GM19035 (cell line): ENCODE data around the gene ZNF500.

Experiments
- ATAC-seq: cut with Tn5 transposase; IDR thresholded peaks from one replicate; pipeline ENCODE4 v1.9.1; 2021; ENCODE audit not compliant: unreplicated experiment

The ZNF500 gene

DNA sequence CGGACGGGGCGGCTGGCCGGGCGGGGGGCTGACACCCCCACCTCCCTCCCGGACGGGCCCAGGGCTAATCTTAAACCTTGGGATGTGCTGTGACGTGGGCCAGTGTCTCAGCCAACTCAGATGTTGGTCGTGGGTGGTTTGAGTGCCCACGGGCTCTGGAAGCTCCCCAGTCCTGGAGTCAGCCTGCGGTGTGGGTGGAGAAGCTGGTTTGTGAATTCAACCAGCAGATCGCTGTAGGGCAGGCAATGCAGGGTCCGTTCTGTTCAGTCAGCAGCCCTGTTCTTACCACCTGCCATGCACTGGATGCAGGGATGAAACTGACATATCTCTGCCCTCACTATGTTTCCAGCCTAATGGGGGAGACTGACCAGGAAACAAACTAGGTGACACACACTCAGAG, 8.0 kb upstream of the ZNF500 start:
- ATAC-seq = no peak

DNA sequence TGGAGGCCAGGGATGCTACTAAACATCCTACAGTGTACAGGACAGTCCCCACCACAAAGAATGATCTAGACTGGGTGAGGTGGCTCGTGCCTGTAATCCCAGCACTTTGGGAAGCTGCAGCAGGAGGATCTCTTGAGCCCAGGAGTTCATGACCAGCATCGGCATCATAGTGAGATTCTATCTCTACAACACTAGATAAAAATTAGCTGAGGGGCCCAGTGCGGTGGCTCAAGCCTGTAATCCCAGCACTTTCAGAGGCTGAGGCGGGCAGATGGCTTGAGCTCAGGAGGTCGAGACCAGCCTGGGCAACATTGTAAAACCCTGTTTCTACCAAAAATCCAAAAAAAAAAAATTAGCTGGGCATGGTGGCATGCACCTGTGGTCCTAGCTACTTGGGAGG, 5.4 kb upstream of the ZNF500 start:
- no peak for ATAC-seq

DNA sequence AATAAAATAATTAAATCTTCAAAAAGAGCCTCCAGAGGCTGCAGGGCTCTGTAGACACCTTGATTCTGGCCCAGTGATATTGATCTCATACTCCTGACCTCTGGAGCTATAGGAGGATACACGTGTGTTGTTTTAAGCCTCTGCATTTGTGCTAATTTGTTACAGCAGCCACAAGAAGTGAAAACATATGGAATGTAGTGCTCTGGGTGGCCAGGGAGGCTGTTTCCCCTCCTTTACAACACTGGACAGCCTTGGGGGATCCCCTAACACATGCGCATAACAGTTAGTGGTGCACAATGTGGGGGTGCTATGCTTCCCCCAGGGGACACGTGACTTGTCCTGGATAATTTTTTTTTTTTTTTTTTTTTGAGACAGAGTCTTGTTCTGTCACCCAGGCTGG, 4.7 kb upstream of the ZNF500 start:
- ATAC-seq = no peak

DNA sequence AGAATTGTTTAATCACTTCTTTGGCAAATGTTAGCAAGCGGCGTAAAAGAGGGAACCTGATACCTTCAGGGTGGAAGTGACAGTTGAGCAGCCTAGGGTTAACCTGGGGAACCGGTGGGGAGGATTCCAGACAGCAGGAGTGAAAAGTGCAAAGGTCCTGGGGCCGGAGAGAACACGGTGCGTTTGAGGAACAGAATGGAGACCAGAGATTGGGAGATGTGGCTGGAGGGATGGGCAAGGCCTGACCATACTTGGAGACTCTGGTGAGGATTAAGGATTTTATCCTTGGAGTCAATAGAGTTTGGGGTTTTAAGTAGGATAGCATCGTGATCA, 2.3 kb upstream of the ZNF500 start:
- ATAC-seq = no peak

DNA sequence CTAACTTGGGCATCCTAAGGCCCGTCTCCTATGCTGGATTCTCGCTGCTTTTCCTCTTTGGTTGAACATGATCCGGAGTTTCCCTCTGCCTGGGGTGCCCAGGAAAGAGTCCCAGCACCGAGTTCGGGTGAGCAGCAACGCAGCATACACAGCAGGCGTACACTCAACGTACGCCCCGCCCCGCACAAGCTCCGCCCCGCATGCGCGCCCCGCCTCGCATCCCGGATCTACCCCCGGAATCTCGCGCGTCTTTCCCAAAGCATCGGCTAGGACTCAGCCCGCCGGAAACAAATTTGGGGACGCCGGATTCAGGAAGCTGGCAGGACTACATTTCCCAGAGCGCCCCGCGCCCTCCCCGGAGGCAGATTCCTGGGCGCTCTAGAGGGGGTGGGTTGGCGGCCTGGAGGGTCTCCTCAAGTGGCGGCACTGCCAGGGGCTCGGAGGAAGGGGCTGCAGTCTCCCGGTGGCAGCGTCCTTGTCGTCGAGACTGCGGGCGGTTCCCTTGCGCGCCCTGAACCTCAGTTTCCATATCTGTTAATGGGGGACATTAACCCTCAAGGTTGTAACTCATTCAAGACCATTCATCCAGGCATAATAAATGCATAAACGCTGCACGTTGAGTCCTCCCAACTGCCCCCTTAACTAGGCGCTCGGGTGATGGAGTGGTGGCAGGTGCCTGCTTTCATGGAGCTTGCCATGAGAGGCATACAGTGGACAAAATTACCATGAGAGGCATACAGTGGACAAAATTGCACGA, 1.8 kb upstream of the ZNF500 start:
- ATAC-seq = peak; percentile 57

DNA sequence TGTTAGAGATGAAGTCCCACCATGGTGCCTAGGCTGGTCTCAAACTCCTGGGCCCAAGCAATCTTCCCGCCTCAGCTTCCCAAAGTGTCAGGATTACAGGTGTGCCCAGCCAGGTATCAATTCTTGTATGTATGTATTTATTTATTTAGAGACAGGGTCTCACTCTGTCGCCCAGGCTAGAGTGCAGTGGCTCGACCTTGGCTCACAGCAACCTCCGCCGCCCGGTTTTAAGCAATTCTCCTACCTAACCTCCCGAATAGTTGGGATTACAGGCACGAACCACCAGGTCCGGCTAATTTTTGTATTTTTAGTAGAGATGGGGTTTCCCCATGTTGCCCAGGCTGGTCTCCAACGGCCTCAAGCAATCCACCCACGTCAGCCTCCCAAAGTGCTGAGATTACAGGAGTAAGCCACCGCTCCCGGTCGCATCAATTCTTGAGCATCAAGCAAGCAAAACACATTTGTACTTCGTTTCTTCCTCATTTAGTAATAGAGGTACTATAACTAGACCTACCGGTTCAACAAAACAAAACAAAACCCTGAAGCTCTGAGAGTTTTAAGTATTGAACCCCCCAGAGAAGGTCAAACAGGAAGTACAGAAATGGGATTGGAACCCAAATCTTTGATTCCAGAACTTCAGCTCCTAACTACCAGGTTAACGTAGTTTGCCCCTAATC, 1.0 kb upstream of the ZNF500 start:
- ATAC-seq = peak; percentile 6

DNA sequence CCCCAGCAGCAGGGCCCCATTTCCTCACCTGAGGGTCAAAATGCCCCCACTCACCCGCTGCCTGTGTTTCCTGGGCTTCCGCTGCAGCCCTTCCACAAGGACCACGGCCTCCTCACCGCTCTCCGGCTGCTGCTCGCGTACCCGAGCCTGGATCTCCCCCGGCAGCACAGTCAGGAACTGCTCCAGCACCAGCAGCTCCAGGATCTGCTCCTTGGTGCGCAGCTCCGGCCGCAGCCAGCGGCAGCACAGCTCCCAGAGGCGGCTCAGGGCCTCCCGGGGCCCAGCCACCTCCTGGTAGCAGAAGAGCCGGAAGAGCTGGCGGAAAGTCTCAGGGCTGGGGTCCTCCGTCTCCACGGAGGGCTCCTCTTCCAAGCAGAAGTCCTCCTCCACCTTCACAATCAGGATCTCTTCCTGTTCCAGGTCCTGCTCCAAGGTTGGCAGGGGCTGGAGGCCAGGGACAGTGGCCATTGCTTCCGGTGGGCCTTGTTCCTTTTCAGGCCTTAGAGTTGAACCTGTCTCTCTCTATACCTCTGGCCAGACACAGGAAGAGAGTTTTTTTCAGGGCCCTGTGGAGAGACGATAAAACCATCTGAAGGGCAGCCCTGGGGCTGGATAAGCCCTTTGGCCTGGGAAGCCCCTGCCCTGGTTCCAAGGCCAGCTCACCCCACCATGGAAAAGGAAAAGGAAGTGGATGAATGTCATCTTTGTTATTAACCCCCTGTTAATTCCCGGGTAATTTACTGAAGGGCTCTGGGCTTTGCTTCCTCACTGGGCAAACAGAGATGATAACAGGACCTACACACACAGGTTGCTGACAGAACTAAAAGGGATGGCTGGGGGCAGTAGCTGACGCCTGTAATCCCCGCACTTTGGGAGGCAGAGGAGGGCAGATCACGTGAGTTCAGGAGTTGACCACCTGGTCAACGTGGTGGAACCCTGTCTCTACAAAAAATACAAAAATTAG, 1.2 kb downstream of the ZNF500 start:
- ATAC-seq = no peak

DNA sequence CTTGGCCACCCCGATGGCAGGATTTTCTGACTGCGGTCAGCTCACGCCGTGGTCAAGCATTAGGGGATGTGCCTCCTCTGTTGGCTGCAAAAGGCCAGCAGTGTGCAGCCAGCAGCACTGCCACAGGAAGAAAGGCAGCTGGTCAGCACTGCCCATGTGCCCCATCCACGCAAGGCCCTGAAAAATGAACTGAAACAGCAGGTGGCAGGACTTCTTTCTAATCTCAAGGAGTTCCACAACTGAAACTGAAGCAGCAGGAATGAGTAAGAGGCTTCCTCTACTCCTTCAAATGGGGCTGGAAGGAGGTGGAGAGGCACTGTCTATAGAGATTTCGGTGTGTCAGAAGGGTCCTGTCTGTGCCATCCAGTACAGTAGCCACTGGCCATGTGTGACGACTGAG, 3.2 kb downstream of the ZNF500 start:
- ATAC-seq = no peak

DNA sequence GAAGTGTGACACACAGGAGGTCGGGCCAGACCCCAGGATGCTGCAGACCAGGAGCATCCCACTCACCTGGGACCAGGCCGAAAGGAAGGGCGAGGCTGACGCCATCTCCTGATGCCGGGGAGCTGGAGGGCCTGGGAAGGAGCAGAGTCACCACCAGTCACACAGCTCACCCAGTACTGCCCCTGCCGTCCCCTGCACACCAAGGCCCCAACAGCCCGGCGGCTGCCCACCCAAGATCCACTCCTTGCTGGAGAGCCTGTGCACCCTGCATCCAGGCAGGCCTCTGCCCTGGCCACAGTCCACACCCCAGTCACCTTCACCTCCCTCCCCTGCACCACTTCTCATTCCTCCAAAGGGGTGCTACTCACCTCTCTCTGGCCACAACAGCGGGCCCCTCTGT, 4.8 kb downstream of the ZNF500 start:
- ATAC-seq = no peak

DNA sequence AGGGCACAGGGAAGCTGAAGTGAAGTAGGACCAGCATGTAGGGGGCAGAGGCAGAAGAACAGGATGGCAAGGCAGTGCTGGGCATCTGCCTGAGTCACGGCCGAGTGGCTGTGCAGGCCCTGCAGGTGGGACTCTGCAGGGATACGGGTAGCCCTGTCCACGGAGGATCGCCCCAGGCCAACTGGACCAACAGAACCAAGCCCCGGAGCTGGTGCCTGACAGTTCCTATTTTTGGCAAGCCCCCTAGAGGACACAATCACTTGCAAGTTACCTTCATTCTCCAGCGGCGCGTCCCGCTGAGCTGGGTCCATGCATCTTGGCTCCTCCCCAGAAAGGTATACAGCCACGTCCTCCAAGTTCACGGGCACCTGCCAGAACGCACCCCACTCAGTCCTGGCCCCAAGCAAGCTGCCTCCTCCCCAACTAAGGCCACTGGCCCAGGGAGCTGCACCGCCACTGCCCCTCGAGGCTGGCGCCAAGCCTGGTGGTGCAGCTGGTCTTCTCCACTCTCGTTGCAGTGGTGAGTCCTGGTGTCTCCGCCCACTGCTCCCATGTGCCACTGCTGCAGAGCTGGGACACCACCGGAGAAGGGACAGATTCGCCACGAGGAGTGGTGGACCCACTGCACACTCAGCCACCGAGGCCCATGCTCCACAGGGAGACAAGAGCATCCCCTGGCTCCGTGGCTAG, 6.6 kb downstream of the ZNF500 start:
- ATAC-seq = no peak

DNA sequence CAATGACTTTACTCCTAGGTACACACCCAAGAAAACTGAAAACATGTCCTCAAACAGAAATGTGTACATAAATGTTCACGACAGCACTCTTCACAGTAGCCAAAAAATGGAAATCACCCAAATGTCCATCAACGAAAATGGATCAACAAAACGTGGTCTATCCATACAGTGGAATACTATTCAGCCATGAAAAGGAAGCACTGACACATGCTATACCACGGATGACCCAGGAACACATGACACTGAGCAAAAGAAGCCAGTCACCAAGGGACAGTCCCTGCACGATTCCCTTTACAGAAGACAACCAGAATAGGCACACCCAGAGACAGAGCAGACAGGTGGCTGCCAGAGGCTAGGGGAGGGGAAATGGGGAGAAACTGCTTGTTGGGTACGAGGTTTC, 11.3 kb downstream of the ZNF500 start:
- no peak for ATAC-seq

DNA sequence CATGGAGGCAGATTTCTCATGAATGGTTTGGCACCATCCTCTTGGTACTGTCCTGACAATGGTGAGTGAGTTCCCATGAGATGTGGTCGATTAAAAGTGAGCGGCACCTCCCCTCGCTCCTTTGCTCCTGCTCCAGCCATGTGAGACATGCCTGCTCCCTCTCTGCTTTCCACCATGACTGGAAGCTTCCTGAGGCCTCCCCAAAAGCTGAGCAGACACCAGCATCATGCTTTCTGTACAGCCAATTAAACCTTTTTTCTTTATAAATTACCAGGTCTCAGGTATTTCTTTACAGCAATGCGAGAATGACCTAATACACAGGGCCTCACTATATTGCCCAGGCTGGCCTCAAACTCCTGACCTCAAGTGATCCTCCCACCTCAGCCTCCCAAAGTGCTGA, 12.1 kb downstream of the ZNF500 start:
- no peak for ATAC-seq

DNA sequence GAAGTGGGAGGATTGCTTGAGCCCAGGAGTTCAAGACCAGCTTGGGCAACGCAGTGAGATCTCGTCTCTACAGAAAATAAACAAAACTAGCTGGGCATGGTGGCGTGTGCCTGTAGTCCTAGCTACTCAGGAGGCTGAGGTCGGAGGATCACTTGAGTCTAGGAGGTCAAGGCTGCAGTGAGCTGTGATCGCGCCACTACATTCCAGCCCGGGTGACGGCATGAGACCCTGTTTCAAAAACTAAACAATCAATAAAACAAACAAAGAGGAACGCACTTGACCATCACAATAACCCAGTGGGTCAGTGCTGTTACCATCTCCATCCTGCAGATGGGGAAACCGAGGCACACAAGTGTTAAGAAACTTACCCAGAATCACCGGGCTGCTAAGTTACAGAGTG, 13.7 kb downstream of the ZNF500 start:
- ATAC-seq = no peak

DNA sequence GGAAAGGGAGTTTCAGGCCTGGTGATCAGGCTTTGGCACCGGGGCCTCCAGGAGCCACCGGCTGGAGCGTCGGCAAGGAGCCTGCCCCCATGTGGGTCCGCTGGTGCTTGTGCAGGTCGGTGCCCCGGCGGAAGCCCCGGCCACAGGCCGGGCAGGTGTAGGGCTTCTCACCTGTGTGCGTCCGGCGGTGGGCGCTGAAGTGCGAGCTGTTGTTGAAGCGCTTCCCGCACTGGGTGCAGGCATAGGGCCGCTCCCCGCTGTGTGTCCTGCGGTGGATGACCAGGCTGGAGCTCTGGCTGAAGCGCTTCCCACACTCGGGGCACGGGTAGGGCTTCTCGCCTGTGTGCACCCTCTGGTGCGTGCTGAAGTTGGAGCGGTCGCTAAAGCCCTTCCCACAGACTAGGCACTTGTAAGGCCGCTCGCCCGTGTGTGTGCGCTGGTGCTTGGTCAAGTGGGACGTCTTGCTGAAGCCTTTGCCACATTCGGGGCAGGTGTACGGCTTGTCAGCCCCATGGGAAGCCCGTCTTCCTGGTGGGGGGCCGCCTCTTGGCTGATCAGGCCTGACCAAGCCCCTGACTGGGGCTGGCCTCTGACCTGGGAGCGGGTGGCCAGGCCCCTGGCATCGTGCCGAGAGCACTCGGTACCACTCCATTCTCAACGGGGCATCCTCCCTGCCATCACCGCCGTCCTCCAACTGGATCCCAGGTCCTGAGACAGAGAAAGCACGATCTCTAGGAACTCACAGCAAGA, 14.4 kb downstream of the ZNF500 start:
- ATAC-seq = no peak

DNA sequence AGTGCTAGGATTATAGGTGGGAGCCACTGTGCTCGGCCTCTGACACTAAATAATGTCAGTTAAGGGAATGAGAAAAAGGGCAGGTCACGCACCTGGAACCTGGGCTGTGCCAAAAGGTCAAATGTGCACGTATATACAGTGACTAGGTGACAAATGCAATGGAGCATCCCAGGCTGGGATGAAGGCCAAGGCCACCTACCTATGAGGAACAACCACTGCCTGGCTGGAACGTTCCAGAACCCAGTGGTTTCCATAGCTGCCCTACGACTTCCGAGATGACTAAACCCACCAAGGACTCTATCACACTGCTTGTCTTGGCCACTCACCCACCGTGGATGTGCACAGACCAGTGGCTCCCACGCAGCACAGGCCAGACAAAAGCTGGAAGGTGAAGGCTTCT, 16.1 kb downstream of the ZNF500 start:
- ATAC-seq = no peak

DNA sequence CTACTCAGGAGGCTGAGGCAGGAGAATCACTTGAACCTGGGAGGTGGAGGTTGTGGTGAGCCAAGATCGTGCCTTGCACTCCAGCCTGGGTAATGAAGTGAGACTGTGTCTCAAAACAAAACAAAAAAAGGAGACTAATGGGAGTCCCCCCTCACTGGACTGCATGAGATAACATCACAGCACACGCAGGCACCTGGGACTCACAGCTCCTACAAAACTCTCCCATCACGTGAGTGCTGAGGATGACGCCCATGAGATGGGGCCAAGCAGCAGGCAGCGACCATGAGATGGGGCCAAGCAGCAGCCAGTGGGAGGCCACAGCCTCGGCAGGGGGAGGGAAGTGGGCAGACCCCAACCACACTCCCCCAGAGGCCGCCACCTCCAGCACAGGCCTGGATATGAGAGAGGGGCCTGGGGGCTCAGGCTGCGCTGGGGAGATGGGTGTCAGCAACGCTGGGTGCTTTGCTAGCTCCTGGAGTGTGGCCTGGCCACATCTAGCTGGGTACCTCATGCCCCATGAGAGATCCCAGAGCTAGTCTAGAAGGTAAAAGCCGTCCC, 17.2 kb downstream of the ZNF500 start:
- ATAC-seq = no peak

DNA sequence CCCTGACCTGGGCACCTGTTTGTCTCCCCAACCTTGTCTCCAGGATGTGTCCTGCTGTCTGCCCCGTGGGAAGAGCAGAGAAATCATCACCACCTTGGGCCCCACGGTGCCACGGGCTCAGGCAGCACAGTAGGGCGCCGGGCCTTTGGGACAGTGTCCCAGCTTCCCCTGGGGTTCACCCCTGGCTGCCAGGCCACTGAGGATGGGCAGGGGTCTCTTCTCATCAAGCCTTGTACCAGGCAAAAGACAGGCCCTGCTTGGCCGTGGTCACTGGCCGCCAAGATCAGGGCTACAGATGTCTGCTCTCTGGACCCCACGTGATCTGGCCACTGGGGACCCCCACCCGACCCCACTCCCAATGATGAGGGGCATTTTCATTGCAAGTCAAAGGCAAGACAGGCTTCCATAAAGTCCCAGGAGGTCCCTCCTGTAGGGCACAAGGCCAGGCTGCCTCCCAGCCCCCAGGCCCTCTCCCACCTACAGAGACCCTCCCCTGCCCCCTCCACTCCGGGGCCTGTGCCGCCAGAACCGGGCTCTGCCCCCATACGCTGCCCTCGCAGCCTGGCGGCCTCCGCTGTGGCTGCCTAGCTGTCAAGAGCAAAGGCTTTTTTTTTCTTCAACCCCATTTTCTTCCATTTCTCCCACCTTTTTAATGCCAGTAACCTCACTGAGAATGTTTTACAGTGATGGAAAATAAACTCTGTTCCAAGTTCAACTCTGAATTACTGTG, 18.1 kb downstream of the ZNF500 start:
- no peak for ATAC-seq

DNA sequence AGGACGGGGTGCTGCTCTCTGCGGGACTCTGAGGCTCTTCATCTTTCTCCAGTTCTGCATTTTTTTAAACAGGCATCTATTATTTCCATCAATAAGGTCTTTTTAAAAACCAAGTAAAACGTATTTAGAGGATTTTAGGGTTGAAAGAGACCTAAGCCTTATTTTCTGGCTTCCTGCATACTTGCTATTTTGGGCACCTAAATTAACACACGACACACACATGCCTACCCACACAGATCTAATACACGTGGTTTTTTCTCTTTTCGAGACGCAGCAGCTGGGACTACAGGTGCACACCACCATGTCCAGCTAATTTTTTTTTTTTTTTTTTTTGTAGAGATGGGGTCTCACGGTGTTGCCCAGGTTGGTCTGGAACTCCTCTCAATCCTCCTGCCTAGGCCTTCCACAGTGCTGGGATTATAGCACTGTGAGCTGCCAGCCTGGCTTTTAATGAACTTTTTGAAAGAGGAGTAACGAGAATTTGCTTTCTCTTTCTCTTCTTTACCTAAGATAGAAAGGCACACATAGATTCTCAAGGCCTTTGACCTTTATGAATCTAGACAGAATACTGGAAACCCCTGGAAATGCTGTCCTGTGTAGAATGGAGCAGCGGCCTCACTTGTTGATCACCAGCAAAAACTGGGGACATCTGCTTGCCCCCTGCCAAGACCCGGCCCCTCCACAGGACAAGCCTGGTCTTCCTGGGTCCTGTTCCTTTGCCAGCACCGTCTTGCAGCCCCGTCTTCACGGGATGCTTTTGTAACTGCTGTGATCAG, 18.9 kb downstream of the ZNF500 start:
- ATAC-seq = no peak
